Lower leg skin (tissue), 3 donors: ENCODE measurements around the gene DPP6.

Experiments
- CTCF ChIP-seq, 3 donors: fragments of 450-650 bp; IDR thresholded peaks; one replicate each; pipeline ENCODE4 v1.5.1; 2016; ENCODE audit warnings: antibody characterized with exemption in 3 of 3, mild to moderate bottlenecking in 3 of 3, moderate library complexity in 2 of 3
- POLR2A ChIP-seq, 2 donors: fragments of 450-650 bp; IDR thresholded peaks; one replicate each; pipeline ENCODE4 v1.6.1; 2016 to 2017; ENCODE audit warnings: antibody characterized with exemption in 2 of 2, mild to moderate bottlenecking in 1 of 2, moderate library complexity in 1 of 2

GRCh38 chr7:154775681-154776080 lies 723.5 kb downstream of the DPP6 start:
- no peak for TF ChIP-seq CTCF (IDR thresholded peaks at IDR 0.05)
- no peak for TF ChIP-seq POLR2A (IDR thresholded peaks at IDR 0.05)
